IMR-90 (cell line): ENCODE measurements around the gene DPYD. TPM values are rescaled to one million over a fixed set of nuclear protein-coding genes. Genes with fewer than 3 reads are reported as not detected.
A peak's percentile ranks its signal among the peaks of the same experiment; 100 is the strongest.

Source experiments
- ATAC-seq: fragments of 200-7000 bp; cut with Tn5 transposase; 2 replicates; pipeline ENCODE4 v1.9.1; 2020; ENCODE audit warnings: low read depth, mild to moderate bottlenecking, moderate library complexity
- BruUV-seq: library from RNA; stranded (reverse); fragments of 400-500 nt; replicated peaks from 2 replicates; lab custom pipeline; 2021; lab: Mats Ljungman, UMichigan
- CTCF ChIA-PET: fragments of 300-600 bp; formaldehyde crosslinking; extraction: SDS; loops from one replicate; lab custom pipeline; 2021; ENCODE audit warnings: antibody characterized with exemption; lab: Yijun Ruan, JAX
- POLR2A ChIA-PET: fragments of 300-600 bp; sonication (Branson Sonifier 250); formaldehyde crosslinking; loops from one replicate; lab custom pipeline; 2022; ENCODE audit warnings: antibody characterized with exemption; ENCODE audit not compliant: unreplicated experiment; lab: Charles Lee
- DNase-seq: peaks from one replicate; pipeline ENCODE4 v3.0.0; 2013
- H2AFZ ChIP-seq: replicated peaks from 2 replicates; pipeline ENCODE3; 2013; ENCODE audit warnings: low read length, mild to moderate bottlenecking; ENCODE audit not compliant: poor library complexity
- H2AK5ac ChIP-seq: 2 replicates; pipeline ENCODE4 v1.6.1; 2013; ENCODE audit warnings: low read depth, low read length, inconsistent platforms
- H2AK9ac ChIP-seq: replicated peaks from 2 replicates; pipeline ENCODE3; 2013; ENCODE audit warnings: mild to moderate bottlenecking, low read depth, low read length, moderate library complexity; ENCODE audit not compliant: poor library complexity
- H2BK120ac ChIP-seq: 2 replicates; pipeline ENCODE4 v1.6.1; 2013; ENCODE audit warnings: low read depth, low read length, inconsistent platforms
- H2BK15ac ChIP-seq: 3 replicates; pipeline ENCODE4 v1.6.1; 2013; ENCODE audit warnings: low read depth, low read length, inconsistent platforms
- H2BK20ac ChIP-seq: 2 replicates; pipeline ENCODE4 v1.6.1; 2013; ENCODE audit warnings: low read depth, mild to moderate bottlenecking, inconsistent platforms, low read length, moderate library complexity
- H2BK5ac ChIP-seq: 2 replicates; pipeline ENCODE4 v1.6.1; 2013; ENCODE audit warnings: mild to moderate bottlenecking, low read depth, low read length, inconsistent platforms; ENCODE audit not compliant: poor library complexity, severe bottlenecking
- H3K14ac ChIP-seq: replicated peaks from 2 replicates; pipeline ENCODE4 v1.6.1; 2013; ENCODE audit warnings: low read depth, low read length, inconsistent platforms
- H3K18ac ChIP-seq: 2 replicates; pipeline ENCODE4 v1.6.1; 2013; ENCODE audit warnings: low read depth, low read length, control low read depth
- H3K23ac ChIP-seq: 2 replicates; pipeline ENCODE4 v1.6.1; 2013; ENCODE audit warnings: low read depth, low read length, inconsistent platforms
- H3K27ac ChIP-seq: 2 replicates; pipeline ENCODE4 v1.5.1; 2013; ENCODE audit warnings: mild to moderate bottlenecking, control low read depth, low read length; ENCODE audit not compliant: insufficient read depth
- H3K27me3 ChIP-seq: 2 replicates; pipeline ENCODE4 v1.6.1; 2013; ENCODE audit warnings: low read length; ENCODE audit not compliant: control insufficient read depth, insufficient read depth
- H3K36me3 ChIP-seq: 2 replicates; pipeline ENCODE4 v1.6.1; 2013; ENCODE audit warnings: low read length, mixed read lengths; ENCODE audit not compliant: control insufficient read depth, insufficient read depth
- H3K4ac ChIP-seq: 2 replicates; pipeline ENCODE4 v1.6.1; 2013; ENCODE audit warnings: low read depth, low read length, inconsistent platforms
- H3K4me1 ChIP-seq: 2 replicates; pipeline ENCODE4 v1.6.1; 2013; ENCODE audit warnings: low read length, mixed read lengths; ENCODE audit not compliant: control insufficient read depth, insufficient read depth
- H3K4me2 ChIP-seq: 2 replicates; pipeline ENCODE4 v1.6.1; 2013; ENCODE audit warnings: low read depth, mild to moderate bottlenecking, control low read depth, low read length, moderate library complexity
- H3K4me3 ChIP-seq: 2 replicates; pipeline ENCODE4 v1.5.1; 2013; ENCODE audit warnings: low read depth, mild to moderate bottlenecking, control low read depth, low read length, moderate library complexity; ENCODE audit not compliant: insufficient read depth
- H3K56ac ChIP-seq: 2 replicates; pipeline ENCODE4 v1.6.1; 2013; ENCODE audit warnings: low read length, inconsistent platforms; ENCODE audit not compliant: insufficient read depth; ENCODE audit errors: extremely low read depth
- H3K79me1 ChIP-seq, 2 experiments: 2 replicates each; pipeline ENCODE4 v1.6.1; 2013; ENCODE audit warnings: low read length in 2 of 2, inconsistent platforms in 1 of 2, low read depth in 1 of 2
- H3K9ac ChIP-seq: 2 replicates; pipeline ENCODE4 v1.6.1; 2013; ENCODE audit warnings: low read depth, low read length, control low read depth
- H3K9me1 ChIP-seq: 2 replicates; pipeline ENCODE4 v1.6.1; 2013; ENCODE audit warnings: low read length, inconsistent platforms; ENCODE audit not compliant: insufficient read depth
- H3K9me3 ChIP-seq: 2 replicates; pipeline ENCODE4 v1.6.1; 2013; ENCODE audit warnings: low read length; ENCODE audit not compliant: control insufficient read depth, insufficient read depth
- H4K20me1 ChIP-seq: 2 replicates; pipeline ENCODE4 v1.6.1; 2013; ENCODE audit warnings: low read length, inconsistent platforms; ENCODE audit not compliant: insufficient read depth
- H4K5ac ChIP-seq: 2 replicates; pipeline ENCODE4 v1.6.1; 2013; ENCODE audit warnings: mild to moderate bottlenecking, low read depth, low read length, control low read depth
- H4K8ac ChIP-seq, 2 experiments: 2 replicates each; pipeline ENCODE4 v1.6.1; 2013; ENCODE audit warnings: low read depth in 2 of 2, low read length in 2 of 2, control low read depth in 1 of 2, inconsistent platforms in 1 of 2
- H4K91ac ChIP-seq: 2 replicates; pipeline ENCODE4 v1.6.1; 2013; ENCODE audit warnings: low read depth, low read length, inconsistent platforms; ENCODE audit not compliant: insufficient read depth
- ELK1 ChIP-seq: fragments of 150-350 bp; IDR thresholded peaks from 2 replicates; pipeline ENCODE4 v1.6.1; 2016; ENCODE audit warnings: low read depth, mild to moderate bottlenecking, low read length, moderate library complexity, borderline replicate concordance
- FOS ChIP-seq: fragments of 150-350 bp; IDR thresholded peaks from 2 replicates; pipeline ENCODE4 v1.6.1; 2016; ENCODE audit warnings: low read depth, low read length
- MXI1 ChIP-seq: IDR thresholded peaks from 2 replicates; pipeline ENCODE4 v1.6.1; 2012; ENCODE audit warnings: low read depth, mild to moderate bottlenecking, low read length, moderate library complexity, borderline replicate concordance
- RAD21 ChIP-seq: IDR thresholded peaks from 2 replicates; pipeline ENCODE4 v1.6.1; 2012; ENCODE audit warnings: low read length, improper control_type of control experiment
- WGBS, 2 experiments: methylation state at CpG; one replicate each; pipeline versions ENCODE4 v1.1.5 to v1.1.7; 2013; ENCODE audit warnings: missing lambda C conversion rate in 2 of 2; ENCODE audit not compliant: insufficient read length in 1 of 2; ENCODE audit errors: extremely low coverage in 2 of 2; 5-methylcytosine and 5-hydroxymethylcytosine counted together
- dilution Hi-C: fragments of 300-500 bp; cut with HindIII; formaldehyde crosslinking; loops from one replicate; pipeline ENCODE4 v1.14.3; 2018; ENCODE audit warnings: low sequenced_read_pairs; ENCODE audit not compliant: unreplicated experiment
- in situ Hi-C: fragments of 300-500 bp; cut with MboI; formaldehyde crosslinking; loops from 3 replicates; pipeline ENCODE4 v1.14.3; 2019; ENCODE audit warnings: low sequenced_read_pairs, inconsistent platforms, mixed read lengths
- intact Hi-C: fragments of 100-400 bp; cut with micrococcal nuclease; formaldehyde crosslinking; loops from 2 replicates; pipeline ENCODE4 v1.10.0; 2022
- polyA plus RNA-seq, 3 experiments: library from polyadenylated mRNA; depleted of rRNA; stranded (reverse); fragments of >200 nt; gene quantifications; 2 replicates each; pipeline ENCODE4 v1.2.3, GENCODE V29; 2012; ENCODE audit warnings: low replicate concordance in 1 of 3
- total RNA-seq: library from RNA; depleted of rRNA; stranded (reverse); fragments of >200 nt; gene quantifications from 2 replicates; pipeline ENCODE4 v1.2.3, GENCODE V29; 2012
- TF ChIP-seq, protein P1 (sequence below): conservative IDR thresholded peaks from 2 replicates; pipeline ENCODE4 v1.5.1; 2012; ENCODE audit warnings: mild to moderate bottlenecking, low read depth, low read length, improper control_type of control experiment

DPYD gene
- total and polyA plus RNA-seq, 2 of the 4 experiments (the other 2 are of a cell fraction), result 9.3 to 47.3 TPM

DNA sequence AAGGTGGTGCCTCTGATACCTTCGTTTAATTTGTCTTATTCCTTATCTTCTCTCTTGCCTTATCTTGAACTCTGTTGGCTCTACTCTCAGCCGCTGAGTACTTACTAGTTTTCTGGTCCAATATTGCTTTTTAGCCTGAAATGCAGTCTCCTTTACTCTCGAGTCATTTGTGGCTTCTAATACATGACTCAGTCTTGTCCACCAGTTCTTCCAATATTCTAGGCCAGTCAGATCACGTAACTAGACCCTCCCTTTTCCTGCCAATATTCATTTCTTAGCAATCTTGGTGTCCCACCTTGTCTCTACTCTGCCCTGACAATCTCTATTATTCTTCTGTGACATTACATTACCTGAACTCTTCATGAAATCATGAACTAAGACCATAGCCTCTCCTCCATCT, 555.8 kb downstream of the DPYD start:
- in situ Hi-C loops, result no loop called here
- Histone ChIP-seq H3K14ac (no peak overlapping the region), H3K23ac (no peak overlapping the region), H2BK5ac (no peak overlapping the region), H2AFZ (no peak overlapping the region), H2BK20ac (peak overlapping the region; percentile 30), H2BK120ac (peak overlapping the region; percentile 56), H3K9me3 (no peaks in the 10 kb centered on the region), H3K18ac (peak overlapping the region; percentile 57; the same call in 1 of the 2 replicates), H3K56ac (no peak overlapping the region), H2AK5ac (0 out of 2 replicates have a peak overlapping the region, but pooled peaks have one; percentile 22), H3K4me3 (no peak overlapping the region), H2AK9ac (no peak overlapping the region), H3K9me1 (no peaks in the 10 kb centered on the region), H3K4me1 (peaks cover 4% of the 10 kb centered on the region), H3K27ac (no peak overlapping the region), H4K91ac (0 out of 2 replicates have a peak overlapping the region, but pooled peaks have one; percentile 0), H4K20me1 (no peaks in the 10 kb centered on the region), H3K36me3 (no peaks in the 10 kb centered on the region), H3K4ac (no peak overlapping the region; the same call in 1 of the 2 replicates), H3K27me3 (no peaks in the 10 kb centered on the region), H4K5ac (no peak overlapping the region), H3K79me1 (no peaks in the 10 kb centered on the region), H3K9ac (no peak overlapping the region), H2BK15ac (peak overlapping the region; percentile 56; the same call in 1 of the 3 replicates), H3K4me2 (no peak overlapping the region), H4K8ac (peak overlapping the region in 1 of 2 experiments; percentile 0; a peak in 2 of 4 replicates)
- ATAC-seq (no peak), DNase-seq (peak; percentile 46)
- TF ChIP-seq MXI1, result no peak
- TF ChIP-seq FOS, result no peak
- no peak for TF ChIP-seq ELK1
- TF ChIP-seq RAD21, result no peak
- TF ChIP-seq, protein P1, sequence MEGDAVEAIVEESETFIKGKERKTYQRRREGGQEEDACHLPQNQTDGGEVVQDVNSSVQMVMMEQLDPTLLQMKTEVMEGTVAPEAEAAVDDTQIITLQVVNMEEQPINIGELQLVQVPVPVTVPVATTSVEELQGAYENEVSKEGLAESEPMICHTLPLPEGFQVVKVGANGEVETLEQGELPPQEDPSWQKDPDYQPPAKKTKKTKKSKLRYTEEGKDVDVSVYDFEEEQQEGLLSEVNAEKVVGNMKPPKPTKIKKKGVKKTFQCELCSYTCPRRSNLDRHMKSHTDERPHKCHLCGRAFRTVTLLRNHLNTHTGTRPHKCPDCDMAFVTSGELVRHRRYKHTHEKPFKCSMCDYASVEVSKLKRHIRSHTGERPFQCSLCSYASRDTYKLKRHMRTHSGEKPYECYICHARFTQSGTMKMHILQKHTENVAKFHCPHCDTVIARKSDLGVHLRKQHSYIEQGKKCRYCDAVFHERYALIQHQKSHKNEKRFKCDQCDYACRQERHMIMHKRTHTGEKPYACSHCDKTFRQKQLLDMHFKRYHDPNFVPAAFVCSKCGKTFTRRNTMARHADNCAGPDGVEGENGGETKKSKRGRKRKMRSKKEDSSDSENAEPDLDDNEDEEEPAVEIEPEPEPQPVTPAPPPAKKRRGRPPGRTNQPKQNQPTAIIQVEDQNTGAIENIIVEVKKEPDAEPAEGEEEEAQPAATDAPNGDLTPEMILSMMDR, result no peak
- dilution Hi-C loops, result no loop called here
- BruUV-seq, result no TSS peak
- ChIA-PET CTCF (no interaction called here), POLR2A (no interaction called here)
- intact Hi-C loops, result no loop called here
- 57% methylated on average over 3 of the region's 4 CpGs; no CpG with 5 or more reads in 1 of the 2 experiments for WGBS, 2 experiments
